ENCODE results near the gene SND1.

DNA sequence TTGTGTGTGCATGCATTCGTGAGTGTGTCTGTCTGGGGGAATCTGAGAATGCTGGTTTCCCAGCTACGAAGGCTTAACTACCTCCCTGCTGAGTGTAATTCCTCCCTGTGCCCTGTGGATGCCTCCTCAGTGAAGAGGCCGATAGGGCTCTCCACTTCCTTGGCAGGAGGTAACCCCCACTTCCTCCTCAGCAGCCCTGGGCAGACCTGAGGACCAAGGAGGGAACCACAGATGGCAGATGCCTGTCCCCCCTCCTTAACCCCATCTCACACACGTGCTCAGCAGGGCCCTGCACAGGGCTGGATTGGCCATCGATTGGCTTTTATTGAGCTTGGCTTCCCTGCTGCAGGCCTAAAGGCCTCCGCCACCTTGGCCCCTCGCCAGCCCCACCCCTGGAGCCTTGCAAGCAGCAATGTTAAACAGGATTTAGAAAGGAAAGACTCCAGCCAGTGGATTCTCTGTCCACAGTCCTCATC lies 424.8 kb downstream of the SND1 start:
- TF ChIP-seq POLR2A (IDR thresholded peaks at IDR 0.05) (no peak), CTCF (IDR thresholded peaks at IDR 0.05) (no peak)

Measured in right lobe of liver (tissue), 4 donors.